Smooth muscle cell of trachea (primary cell): Measurements from ENCODE around the gene KCNK2. TPM values are rescaled to one million over a fixed set of nuclear protein-coding genes. Genes with fewer than 3 reads are reported as not detected.

Experiments
- total RNA-seq: library from RNA; depleted of rRNA; stranded (reverse); fragments of >200 nt; gene quantifications from 2 replicates; pipeline ENCODE4 v1.2.1, GENCODE V29; 2014

The KCNK2 gene, protein sequence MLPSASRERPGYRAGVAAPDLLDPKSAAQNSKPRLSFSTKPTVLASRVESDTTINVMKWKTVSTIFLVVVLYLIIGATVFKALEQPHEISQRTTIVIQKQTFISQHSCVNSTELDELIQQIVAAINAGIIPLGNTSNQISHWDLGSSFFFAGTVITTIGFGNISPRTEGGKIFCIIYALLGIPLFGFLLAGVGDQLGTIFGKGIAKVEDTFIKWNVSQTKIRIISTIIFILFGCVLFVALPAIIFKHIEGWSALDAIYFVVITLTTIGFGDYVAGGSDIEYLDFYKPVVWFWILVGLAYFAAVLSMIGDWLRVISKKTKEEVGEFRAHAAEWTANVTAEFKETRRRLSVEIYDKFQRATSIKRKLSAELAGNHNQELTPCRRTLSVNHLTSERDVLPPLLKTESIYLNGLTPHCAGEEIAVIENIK
- 4.1 and 5.2 TPM in 2 replicates for total RNA-seq

DNA sequence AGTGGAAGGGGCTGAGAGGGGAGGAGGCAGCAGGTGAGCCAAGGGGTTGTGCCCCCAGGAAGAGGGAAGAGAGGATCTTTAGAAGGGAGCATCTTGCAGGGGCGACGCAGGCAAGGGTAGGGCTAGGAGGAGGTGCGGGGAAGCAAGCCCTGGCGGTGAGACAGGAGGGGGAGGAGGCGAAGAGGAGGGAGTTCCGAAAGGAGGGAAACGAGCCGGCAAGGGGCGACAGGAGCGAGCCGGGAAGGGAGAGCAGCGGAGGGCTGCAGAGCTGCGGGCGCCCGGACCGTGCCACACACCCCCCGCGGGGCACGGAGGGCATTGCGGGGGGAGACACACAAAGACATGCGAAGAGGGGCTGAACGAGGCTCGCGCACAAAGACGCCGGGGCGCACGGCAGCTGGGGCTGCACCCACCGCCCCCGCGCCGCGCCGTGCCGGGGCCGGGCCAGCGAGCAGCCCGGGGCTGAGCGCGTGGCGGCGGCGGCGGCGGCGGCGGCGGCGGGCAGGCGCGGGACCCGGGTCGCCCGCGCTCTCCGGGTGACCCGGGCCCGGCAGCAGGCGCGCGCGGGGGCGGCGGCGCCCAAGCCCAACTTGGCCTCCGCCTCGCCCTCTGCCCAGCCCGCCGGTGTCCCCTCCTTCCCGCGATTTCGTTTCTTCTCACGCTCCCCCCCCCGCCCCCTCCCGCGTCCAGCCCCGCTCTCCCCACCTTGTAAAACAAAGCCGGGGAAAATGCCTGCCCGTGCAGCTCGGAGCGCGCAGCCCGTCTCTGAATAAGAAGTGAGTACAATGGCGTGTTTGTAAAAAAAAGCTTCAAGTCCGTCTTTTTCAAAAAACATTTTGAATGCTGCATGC, at the start of gene KCNK2:
Gene KCNK2, plus strand, starts transcription at position 206 of the 851 bp plus-strand sequence. CDS start 649 bp downstream, outside the sequence.

